ENCODE measurements around the gene DLG5.

DLG5 gene

DNA sequence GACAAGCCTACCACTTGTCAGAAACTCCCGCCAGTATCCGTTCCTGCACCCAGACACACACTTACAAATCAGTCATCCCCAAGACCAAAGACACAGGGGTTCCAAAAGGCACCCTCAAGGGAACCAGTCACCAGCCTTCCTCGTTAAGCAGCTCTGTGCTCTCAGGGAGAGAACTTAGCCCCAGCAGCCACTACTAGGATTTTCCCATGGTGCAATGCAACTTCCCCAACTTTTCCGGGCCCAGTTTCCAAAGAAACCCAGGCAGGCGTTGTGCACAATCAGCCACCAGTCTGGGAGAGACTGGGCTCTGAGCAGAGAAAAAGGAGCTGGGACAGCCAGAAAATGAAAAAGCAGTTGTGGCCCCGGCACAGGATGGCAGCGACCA, 1.2 kb downstream of the DLG5 start:
- TF ChIP-seq ZBTB7A (IDR thresholded peaks at IDR 0.05; ENCODE audit: low read depth) = no peak
- no peak for TF ChIP-seq YY1 (IDR thresholded peaks at IDR 0.05; ENCODE audit: low read depth)
- no peak for TF ChIP-seq EGR1 (IDR thresholded peaks at IDR 0.05)
- no peak for TF ChIP-seq TEAD4 (IDR thresholded peaks at IDR 0.05)
- no peak for TF ChIP-seq CREB1 (IDR thresholded peaks at IDR 0.05; ENCODE audit: low read depth)
- no peak for TF ChIP-seq TCF12 (IDR thresholded peaks at IDR 0.05; ENCODE audit: low read depth)
- TF ChIP-seq USF1 (IDR thresholded peaks at IDR 0.05) = no peak
- TF ChIP-seq, protein P1, sequence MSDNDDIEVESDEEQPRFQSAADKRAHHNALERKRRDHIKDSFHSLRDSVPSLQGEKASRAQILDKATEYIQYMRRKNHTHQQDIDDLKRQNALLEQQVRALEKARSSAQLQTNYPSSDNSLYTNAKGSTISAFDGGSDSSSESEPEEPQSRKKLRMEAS (IDR thresholded peaks at IDR 0.05) = no peak
- TF ChIP-seq RAD21 (IDR thresholded peaks at IDR 0.05; ENCODE audit: low read depth) = no peak
- TF ChIP-seq CEBPB (IDR thresholded peaks at IDR 0.05) = no peak

DNA sequence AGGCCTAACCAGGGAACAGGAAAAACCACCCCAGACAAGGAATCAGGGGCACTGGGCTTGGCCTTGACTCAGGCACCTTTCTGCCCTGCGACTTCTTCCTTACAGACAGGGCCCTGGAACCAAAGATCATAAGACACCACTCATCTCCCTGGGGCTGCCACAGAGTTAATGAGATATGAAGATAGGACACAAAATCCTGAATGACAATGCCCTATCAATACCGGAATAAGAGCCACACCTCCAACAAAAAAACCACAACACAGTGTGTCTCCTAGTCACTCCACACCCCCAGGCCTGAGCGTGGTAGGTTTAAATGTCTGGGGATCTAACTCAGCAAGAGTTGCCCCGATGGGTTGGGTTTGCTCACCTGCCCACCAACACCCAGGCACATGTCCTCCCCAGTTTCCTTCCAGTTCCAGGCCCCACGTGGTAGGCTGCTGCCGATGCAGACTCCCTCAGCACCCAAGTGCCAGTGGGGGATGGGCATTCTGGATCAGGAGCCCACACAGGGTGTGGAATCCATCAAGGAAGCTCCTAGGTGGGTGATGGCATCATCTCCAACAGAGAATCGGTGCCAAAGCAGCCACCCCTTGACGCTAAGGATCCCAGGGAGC, 3.9 kb downstream of the DLG5 start:
- TF ChIP-seq TAF1 (IDR thresholded peaks at IDR 0.05; ENCODE audit: low read depth) (no peak), EP300 (IDR thresholded peaks at IDR 0.05; ENCODE audit: borderline replicate concordance) (no peak), CEBPB (IDR thresholded peaks at IDR 0.05) (no peak), NFIC (IDR thresholded peaks at IDR 0.05) (no peak), TEAD4 (IDR thresholded peaks at IDR 0.05) (no peak), ZBTB7A (IDR thresholded peaks at IDR 0.05; ENCODE audit: low read depth) (no peak), CREB1 (IDR thresholded peaks at IDR 0.05; ENCODE audit: low read depth) (no peak), FOXM1 (IDR thresholded peaks at IDR 0.05; ENCODE audit: borderline replicate concordance, low read depth) (no peak), RAD21 (IDR thresholded peaks at IDR 0.05; ENCODE audit: low read depth) (no peak), TCF12 (IDR thresholded peaks at IDR 0.05; ENCODE audit: low read depth) (no peak; the same call in 1 of the 2 replicates)
- TF ChIP-seq, protein P1 (IDR thresholded peaks at IDR 0.05) = no peak
- TF ChIP-seq, protein P2, sequence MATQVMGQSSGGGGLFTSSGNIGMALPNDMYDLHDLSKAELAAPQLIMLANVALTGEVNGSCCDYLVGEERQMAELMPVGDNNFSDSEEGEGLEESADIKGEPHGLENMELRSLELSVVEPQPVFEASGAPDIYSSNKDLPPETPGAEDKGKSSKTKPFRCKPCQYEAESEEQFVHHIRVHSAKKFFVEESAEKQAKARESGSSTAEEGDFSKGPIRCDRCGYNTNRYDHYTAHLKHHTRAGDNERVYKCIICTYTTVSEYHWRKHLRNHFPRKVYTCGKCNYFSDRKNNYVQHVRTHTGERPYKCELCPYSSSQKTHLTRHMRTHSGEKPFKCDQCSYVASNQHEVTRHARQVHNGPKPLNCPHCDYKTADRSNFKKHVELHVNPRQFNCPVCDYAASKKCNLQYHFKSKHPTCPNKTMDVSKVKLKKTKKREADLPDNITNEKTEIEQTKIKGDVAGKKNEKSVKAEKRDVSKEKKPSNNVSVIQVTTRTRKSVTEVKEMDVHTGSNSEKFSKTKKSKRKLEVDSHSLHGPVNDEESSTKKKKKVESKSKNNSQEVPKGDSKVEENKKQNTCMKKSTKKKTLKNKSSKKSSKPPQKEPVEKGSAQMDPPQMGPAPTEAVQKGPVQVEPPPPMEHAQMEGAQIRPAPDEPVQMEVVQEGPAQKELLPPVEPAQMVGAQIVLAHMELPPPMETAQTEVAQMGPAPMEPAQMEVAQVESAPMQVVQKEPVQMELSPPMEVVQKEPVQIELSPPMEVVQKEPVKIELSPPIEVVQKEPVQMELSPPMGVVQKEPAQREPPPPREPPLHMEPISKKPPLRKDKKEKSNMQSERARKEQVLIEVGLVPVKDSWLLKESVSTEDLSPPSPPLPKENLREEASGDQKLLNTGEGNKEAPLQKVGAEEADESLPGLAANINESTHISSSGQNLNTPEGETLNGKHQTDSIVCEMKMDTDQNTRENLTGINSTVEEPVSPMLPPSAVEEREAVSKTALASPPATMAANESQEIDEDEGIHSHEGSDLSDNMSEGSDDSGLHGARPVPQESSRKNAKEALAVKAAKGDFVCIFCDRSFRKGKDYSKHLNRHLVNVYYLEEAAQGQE (IDR thresholded peaks at IDR 0.05; ENCODE audit: low read depth) = no peak

DNA sequence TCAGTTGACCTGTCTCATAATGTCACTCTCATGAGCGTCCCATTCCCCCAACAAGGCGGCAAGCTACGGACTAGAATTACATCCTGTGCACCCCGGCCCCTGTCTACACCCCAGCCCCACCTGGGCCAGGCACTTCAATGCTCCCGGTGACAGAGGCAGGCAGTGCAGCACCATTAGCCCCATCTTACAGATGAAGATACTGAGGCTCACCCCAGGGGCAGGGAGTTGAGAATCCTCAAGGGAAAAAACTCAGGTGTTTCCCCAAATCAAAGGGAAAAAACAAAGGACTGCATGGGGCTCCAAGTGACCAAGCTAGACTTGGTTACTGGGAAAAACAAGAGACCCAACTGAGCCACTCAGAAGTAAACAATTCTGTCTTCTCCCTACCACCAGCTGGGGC, 4.5 kb downstream of the DLG5 start:
- TF ChIP-seq ZBTB7A (IDR thresholded peaks at IDR 0.05; ENCODE audit: low read depth) (no peak), EGR1 (IDR thresholded peaks at IDR 0.05) (no peak), USF1 (IDR thresholded peaks at IDR 0.05) (no peak), RAD21 (IDR thresholded peaks at IDR 0.05; ENCODE audit: low read depth) (no peak), FOXM1 (IDR thresholded peaks at IDR 0.05; ENCODE audit: borderline replicate concordance, low read depth) (no peak), EP300 (IDR thresholded peaks at IDR 0.05; ENCODE audit: borderline replicate concordance) (no peak), TCF12 (IDR thresholded peaks at IDR 0.05; ENCODE audit: low read depth) (no peak), CEBPB (IDR thresholded peaks at IDR 0.05) (no peak)
- TF ChIP-seq, protein P2 (IDR thresholded peaks at IDR 0.05; ENCODE audit: low read depth) = no peak
- TF ChIP-seq, protein P1 (IDR thresholded peaks at IDR 0.05) = no peak

- TF ChIP-seq EGR1 (IDR thresholded peaks at IDR 0.05) = no peak
Observed at GRCh38 chr10:77921395-77921794, 5.2 kb downstream of the DLG5 start.

DNA sequence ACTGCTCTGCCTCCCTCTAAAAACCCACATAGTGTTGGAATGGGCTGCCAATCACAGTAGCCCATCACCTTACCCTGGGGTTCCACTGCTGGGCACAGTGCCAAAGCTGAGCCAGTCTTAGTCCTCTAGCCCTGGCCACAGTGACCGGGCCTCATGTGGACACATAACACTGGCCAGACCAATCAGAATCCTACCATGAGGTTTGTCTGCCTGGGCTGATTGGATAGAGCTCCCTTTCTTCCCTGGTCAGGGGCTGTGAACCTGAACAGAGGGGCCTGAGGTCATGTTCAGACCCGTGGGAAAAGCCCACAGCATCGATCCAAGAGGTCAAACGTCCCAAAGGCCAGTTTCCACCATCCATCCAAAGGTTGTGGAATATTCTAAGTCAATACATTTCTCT, 6.1 kb downstream of the DLG5 start:
- TF ChIP-seq FOXM1 (IDR thresholded peaks at IDR 0.05; ENCODE audit: borderline replicate concordance, low read depth) (no peak), YY1 (IDR thresholded peaks at IDR 0.05; ENCODE audit: low read depth) (no peak), NFIC (IDR thresholded peaks at IDR 0.05) (peak; percentile 36; the same call in 1 of the 2 replicates), ZBTB7A (IDR thresholded peaks at IDR 0.05; ENCODE audit: low read depth) (no peak)

DNA sequence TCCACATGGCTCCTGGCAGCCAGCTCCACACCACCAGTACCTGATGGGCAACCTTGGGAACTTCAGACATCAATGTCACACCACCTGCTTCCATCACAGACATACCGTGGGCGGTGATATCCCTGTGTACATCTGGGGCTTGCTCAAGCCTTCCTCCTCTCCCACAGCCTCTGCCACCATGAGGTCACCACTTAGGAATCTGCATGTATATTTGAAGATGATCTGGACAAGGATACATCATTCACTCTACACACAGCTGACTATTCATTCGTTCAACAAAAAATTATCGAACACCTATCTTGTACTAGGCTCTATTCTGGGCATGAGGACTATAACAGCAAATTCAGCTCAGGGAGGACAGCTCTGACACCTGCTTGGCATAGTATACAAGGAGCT, 6.8 kb downstream of the DLG5 start:
- TF ChIP-seq EP300 (IDR thresholded peaks at IDR 0.05; ENCODE audit: borderline replicate concordance) = no peak
- TF ChIP-seq CREB1 (IDR thresholded peaks at IDR 0.05; ENCODE audit: low read depth) = no peak
- no peak for TF ChIP-seq CEBPB (IDR thresholded peaks at IDR 0.05)
